Measurements from ENCODE around the gene KLK4. TPM values are rescaled to one million over a fixed set of nuclear protein-coding genes. Genes with fewer than 3 reads are reported as not detected.

Gene KLK4
- total and polyA plus RNA-seq, 2 of the 4 experiments (the other 2 are of a cell fraction): not detected

- no peak overlapping the region for H2AFZ ChIP-seq (replicated peaks; ENCODE audit: low read length, poor library complexity)
- H4K5ac ChIP-seq (ENCODE audit: low read depth, low read length): no peak overlapping the region
- POLR2A ChIA-PET (ENCODE audit: unreplicated experiment): no interaction called here
- no peak overlapping the region for H4K91ac ChIP-seq (ENCODE audit: insufficient read depth, low read depth, low read length)
- no peaks in the 10 kb centered on the region for H4K20me1 ChIP-seq (ENCODE audit: insufficient read depth, low read length)
- H3K56ac ChIP-seq (ENCODE audit: extremely low read depth, insufficient read depth, low read length): no peak overlapping the region
- no peaks in the 10 kb centered on the region for H3K9me1 ChIP-seq (ENCODE audit: insufficient read depth, low read length)
- BruUV-seq (replicated peaks): no TSS peak
- TF ChIP-seq CHD1 (IDR thresholded peaks at IDR 0.05; ENCODE audit: low read depth, low read length) (no peak), RCOR1 (IDR thresholded peaks at IDR 0.05; ENCODE audit: insufficient replicate concordance, low read length) (no peak), RFX5 (IDR thresholded peaks at IDR 0.05; ENCODE audit: low read depth, low read length) (no peak), MAZ (IDR thresholded peaks at IDR 0.05; ENCODE audit: borderline replicate concordance, low read depth, low read length) (no peak), MAFK (IDR thresholded peaks at IDR 0.05; ENCODE audit: low read depth, low read length) (no peak), BHLHE40 (IDR thresholded peaks at IDR 0.05; ENCODE audit: low read depth, low read length) (no peak), FOS (IDR thresholded peaks at IDR 0.05; ENCODE audit: low read depth, low read length) (no peak), MXI1 (IDR thresholded peaks at IDR 0.05; ENCODE audit: borderline replicate concordance, low read depth, low read length) (no peak), SMC3 (IDR thresholded peaks at IDR 0.05; ENCODE audit: low read depth, low read length) (no peak), USF2 (IDR thresholded peaks at IDR 0.05; ENCODE audit: low read depth, low read length) (no peak)
- TF ChIP-seq, protein P1, sequence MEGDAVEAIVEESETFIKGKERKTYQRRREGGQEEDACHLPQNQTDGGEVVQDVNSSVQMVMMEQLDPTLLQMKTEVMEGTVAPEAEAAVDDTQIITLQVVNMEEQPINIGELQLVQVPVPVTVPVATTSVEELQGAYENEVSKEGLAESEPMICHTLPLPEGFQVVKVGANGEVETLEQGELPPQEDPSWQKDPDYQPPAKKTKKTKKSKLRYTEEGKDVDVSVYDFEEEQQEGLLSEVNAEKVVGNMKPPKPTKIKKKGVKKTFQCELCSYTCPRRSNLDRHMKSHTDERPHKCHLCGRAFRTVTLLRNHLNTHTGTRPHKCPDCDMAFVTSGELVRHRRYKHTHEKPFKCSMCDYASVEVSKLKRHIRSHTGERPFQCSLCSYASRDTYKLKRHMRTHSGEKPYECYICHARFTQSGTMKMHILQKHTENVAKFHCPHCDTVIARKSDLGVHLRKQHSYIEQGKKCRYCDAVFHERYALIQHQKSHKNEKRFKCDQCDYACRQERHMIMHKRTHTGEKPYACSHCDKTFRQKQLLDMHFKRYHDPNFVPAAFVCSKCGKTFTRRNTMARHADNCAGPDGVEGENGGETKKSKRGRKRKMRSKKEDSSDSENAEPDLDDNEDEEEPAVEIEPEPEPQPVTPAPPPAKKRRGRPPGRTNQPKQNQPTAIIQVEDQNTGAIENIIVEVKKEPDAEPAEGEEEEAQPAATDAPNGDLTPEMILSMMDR (conservative IDR thresholded peaks at IDR 0.05; ENCODE audit: low read depth, low read length): no peak
- DNase-seq: no peak
- H2BK120ac ChIP-seq (ENCODE audit: low read depth, low read length): no peak overlapping the region
- H3K18ac ChIP-seq (ENCODE audit: low read depth, low read length): no peak overlapping the region
- intact Hi-C loops (cut with micrococcal nuclease) (no loop called here), dilution Hi-C loops (cut with HindIII; ENCODE audit: low sequenced_read_pairs, unreplicated experiment) (no loop called here), in situ Hi-C loops (cut with MboI; ENCODE audit: low sequenced_read_pairs) (no loop called here)
- H3K4me3 ChIP-seq (ENCODE audit: insufficient read depth, low read depth, low read length): no peak overlapping the region
- H3K14ac ChIP-seq (replicated peaks; ENCODE audit: low read depth, low read length): no peak overlapping the region
- peaks cover 4% of the 10 kb centered on the region; the same call in 1 of the 2 replicates for H3K27me3 ChIP-seq (ENCODE audit: control insufficient read depth, insufficient read depth, low read length)
- 0 out of 2 replicates have a peak, but pooled peaks cover 4% of the 10 kb centered on the region for H3K9me3 ChIP-seq (ENCODE audit: control insufficient read depth, insufficient read depth, low read length)
- no peak overlapping the region for H2BK5ac ChIP-seq (ENCODE audit: low read depth, low read length, poor library complexity, severe bottlenecking)
- H3K9ac ChIP-seq (ENCODE audit: low read depth, low read length): no peak overlapping the region
- ATAC-seq (ENCODE audit: low read depth): no peak
- H3K79me1 ChIP-seq (ENCODE audit: low read depth in 1 of 2, low read length in 2 of 2): no peaks in the 10 kb centered on the region
- no peak overlapping the region for H3K23ac ChIP-seq (ENCODE audit: low read depth, low read length)
- no peak overlapping the region for H3K4me2 ChIP-seq (ENCODE audit: low read depth, low read length)
- H3K36me3 ChIP-seq (ENCODE audit: control insufficient read depth, insufficient read depth, low read length): no peaks in the 10 kb centered on the region
- H4K8ac ChIP-seq (ENCODE audit: low read depth in 2 of 2, low read length in 2 of 2): no peak overlapping the region
- CTCF ChIA-PET: no interaction called here
- H3K27ac ChIP-seq (ENCODE audit: insufficient read depth, low read length): no peak overlapping the region
- H2BK20ac ChIP-seq (ENCODE audit: low read depth, low read length): no peak overlapping the region
- H3K4me1 ChIP-seq (ENCODE audit: control insufficient read depth, insufficient read depth, low read length): no peaks in the 10 kb centered on the region
- WGBS, 2 experiments (ENCODE audit: extremely low coverage in 2 of 2, insufficient read length in 1 of 2): 100% methylated on average over 1 of the region's 4 CpGs; no CpG with 5 or more reads in 1 of the 2 experiments
- H2BK15ac ChIP-seq (ENCODE audit: low read depth, low read length): no peak overlapping the region
- H2AK5ac ChIP-seq (ENCODE audit: low read depth, low read length): no peak overlapping the region
- H3K4ac ChIP-seq (ENCODE audit: low read depth, low read length): no peak overlapping the region
- no peak overlapping the region for H2AK9ac ChIP-seq (replicated peaks; ENCODE audit: low read depth, low read length, poor library complexity)
Measured at GRCh38 chr19:50859849-50860248, 51.3 kb downstream of the KLK4 start.

All from IMR-90 (cell line).